Lower lobe of right lung (tissue), 2 donors: ENCODE results near the gene PHF21B. TPM values are rescaled to one million over a fixed set of nuclear protein-coding genes. Genes with fewer than 3 reads are reported as not detected.

Experiments
- ATAC-seq, 2 donors: fragments of 200-7000 bp; cut with Tn5 transposase; one replicate each; pipeline ENCODE4 v1.9.1; 2020 to 2022; ENCODE audit warnings: mild to moderate bottlenecking in 2 of 2, moderate library complexity in 2 of 2
- DNase-seq: peaks from one replicate; pipeline ENCODE4 v3.0.0-alpha.2; 2020
- H3K27ac ChIP-seq: fragments of 200-600 bp; one replicate; pipeline ENCODE4 v1.8.0; 2022
- H3K27me3 ChIP-seq: fragments of 200-600 bp; one replicate; pipeline ENCODE4 v1.8.0; 2022; ENCODE audit warnings: low read depth
- H3K36me3 ChIP-seq: fragments of 200-600 bp; one replicate; pipeline ENCODE4 v1.8.0; 2022; ENCODE audit warnings: mild to moderate bottlenecking
- H3K4me1 ChIP-seq: fragments of 200-600 bp; one replicate; pipeline ENCODE4 v1.8.0; 2022
- H3K4me3 ChIP-seq: fragments of 200-600 bp; one replicate; pipeline ENCODE4 v1.8.0; 2022; ENCODE audit warnings: mild to moderate bottlenecking
- H3K9me3 ChIP-seq: fragments of 200-600 bp; one replicate; pipeline ENCODE4 v1.8.0; 2022
- intact Hi-C: fragments of 100-400 bp; cut with DNase I; formaldehyde crosslinking; loops from one replicate; pipeline ENCODE4 v1.11.0; 2022
- total RNA-seq: library from RNA; stranded (reverse); fragmentation: NEBNext Ultra II Directional; extraction: Animal tissue kit (Norgen Biotek cat#: 25700); gene quantifications from one replicate; pipeline ENCODE4 v1.2.1, GENCODE V29; 2021
- TF ChIP-seq, protein P1 (sequence below): fragments of 200-600 bp; IDR thresholded peaks from one replicate; pipeline ENCODE4 v1.8.0; 2022; ENCODE audit warnings: antibody characterized with exemption, mild to moderate bottlenecking
- donor health status: DM: no; HTN: yes; CAD: no; lungs with severe emphysema.

PHF21B gene
- total RNA-seq, 1 donor from 2014 or later, result not detected

DNA sequence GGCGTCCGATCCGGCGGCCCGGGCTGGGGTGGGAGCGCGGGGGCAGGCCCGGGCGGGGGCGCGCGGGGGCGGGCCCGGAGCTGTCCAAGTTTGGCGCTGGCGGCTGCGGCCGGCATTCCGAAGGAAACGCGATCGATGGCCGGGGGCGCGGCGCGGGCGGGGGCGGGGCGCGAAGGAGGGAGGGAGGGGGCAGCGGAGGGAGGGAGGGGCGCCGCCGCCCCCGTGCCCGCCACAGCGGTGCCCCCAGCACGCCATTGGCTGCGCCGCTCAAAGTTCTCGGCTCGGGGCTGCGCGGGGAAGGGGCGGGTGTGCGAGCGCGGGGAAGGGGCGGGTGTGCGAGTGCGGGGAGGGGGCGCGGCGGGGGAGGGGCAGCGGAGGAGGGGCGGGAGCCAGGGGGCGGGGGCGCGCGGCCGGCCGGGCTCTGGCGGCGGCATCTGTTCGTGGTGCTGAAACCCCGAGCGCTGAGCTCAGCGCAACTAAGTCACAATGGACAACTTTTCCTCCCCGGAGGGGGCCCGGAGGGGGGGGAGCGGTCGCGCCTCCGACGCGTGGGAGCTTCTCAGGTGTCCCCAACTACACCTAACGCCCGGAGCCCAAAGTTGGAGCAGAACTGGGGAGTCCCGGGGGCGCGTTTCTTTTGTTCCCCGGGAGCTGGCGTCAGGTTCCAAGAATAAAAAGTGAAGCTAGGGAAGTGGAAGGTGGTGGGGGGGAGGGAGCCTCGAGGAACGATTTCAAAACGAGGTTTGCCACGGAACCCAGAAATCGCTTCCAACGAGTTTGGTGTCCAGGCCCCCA lies 2.2 kb downstream of the PHF21B start:
- H3K4me1 ChIP-seq, result peaks cover 27% of the 10 kb centered on the region
- H3K27me3 ChIP-seq, result peaks cover 85% of the 10 kb centered on the region
- no peak overlapping the region for H3K27ac ChIP-seq
- intact Hi-C loops, result no loop called here
- ATAC-seq (no peak), DNase-seq (no peak)
- no peaks in the 10 kb centered on the region for H3K36me3 ChIP-seq
- TF ChIP-seq, protein P1, sequence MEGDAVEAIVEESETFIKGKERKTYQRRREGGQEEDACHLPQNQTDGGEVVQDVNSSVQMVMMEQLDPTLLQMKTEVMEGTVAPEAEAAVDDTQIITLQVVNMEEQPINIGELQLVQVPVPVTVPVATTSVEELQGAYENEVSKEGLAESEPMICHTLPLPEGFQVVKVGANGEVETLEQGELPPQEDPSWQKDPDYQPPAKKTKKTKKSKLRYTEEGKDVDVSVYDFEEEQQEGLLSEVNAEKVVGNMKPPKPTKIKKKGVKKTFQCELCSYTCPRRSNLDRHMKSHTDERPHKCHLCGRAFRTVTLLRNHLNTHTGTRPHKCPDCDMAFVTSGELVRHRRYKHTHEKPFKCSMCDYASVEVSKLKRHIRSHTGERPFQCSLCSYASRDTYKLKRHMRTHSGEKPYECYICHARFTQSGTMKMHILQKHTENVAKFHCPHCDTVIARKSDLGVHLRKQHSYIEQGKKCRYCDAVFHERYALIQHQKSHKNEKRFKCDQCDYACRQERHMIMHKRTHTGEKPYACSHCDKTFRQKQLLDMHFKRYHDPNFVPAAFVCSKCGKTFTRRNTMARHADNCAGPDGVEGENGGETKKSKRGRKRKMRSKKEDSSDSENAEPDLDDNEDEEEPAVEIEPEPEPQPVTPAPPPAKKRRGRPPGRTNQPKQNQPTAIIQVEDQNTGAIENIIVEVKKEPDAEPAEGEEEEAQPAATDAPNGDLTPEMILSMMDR, result no peak
- H3K9me3 ChIP-seq, result no peaks in the 10 kb centered on the region
- H3K4me3 ChIP-seq, result peak overlapping the region; percentile 47

DNA sequence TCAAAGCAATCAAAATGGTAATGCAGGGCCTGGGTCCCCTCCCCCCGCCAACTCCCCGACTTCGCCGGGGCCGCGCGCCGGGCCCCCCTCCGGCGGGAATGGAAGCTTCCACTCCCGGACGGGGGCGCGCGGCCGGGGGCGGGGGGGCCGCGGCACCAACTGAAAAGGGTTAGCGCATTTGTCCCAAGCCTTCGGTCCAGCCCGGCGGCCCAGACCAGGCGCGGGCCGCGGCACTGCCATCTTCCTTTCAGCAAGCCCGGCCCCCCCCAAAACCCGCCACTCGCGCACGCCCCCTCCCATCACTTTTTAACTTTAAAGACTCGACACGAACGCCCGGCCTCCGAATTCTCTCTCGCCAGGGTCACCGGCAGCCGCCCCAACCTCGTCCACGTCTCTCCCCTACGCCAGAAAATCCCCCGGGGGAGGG lies 2.8 kb downstream of the PHF21B start:
- no peak for DNase-seq
- peaks cover 83% of the 10 kb centered on the region for H3K27me3 ChIP-seq

DNA sequence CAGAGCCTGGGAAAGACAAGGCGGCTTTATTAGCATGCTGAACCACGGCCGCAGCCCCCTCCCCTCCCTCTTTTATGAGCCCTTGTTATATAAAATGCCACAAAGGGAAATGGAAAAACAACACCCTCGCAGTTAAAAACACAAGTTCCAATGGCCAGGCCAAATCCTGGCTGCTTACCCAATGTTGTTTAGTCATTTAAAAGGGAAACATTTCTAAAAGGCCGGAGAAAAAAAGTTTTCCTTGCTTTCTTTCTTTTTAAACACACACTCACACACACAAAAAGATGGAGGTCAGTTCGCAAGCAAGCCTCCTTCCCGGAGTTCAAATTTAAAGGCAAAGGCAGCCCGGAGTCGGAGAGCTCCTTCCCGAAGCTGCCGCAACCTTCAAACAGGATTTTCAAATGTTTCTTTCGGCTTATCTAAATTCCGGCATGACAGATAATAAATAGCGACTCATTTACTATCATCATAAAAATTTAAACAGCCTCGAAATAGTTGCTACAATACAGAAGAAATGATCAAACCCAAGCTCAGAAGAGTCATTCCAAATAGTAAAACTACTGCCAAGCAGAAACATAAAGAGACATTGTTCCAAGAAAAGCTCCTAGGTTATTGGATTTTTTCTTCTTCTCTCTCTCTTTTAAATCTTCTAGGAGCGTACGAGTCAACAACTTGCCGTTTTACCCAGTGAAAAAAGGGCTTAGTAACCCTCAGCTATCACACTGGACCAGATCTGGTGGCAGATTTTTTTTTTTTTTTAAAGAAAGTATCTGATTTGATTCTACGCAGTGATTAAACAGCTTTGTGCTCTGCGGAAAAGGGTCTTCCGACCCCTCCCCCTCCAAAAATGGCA lies 3.5 kb downstream of the PHF21B start:
- TF ChIP-seq, protein P1, result no peak
- peak overlapping the region; percentile 47 for H3K4me3 ChIP-seq
- DNase-seq (no peak), ATAC-seq (no peak)
- no peaks in the 10 kb centered on the region for H3K9me3 ChIP-seq
- no peaks in the 10 kb centered on the region for H3K36me3 ChIP-seq
- H3K4me1 ChIP-seq, result peaks cover 27% of the 10 kb centered on the region
- peaks cover 77% of the 10 kb centered on the region for H3K27me3 ChIP-seq
- intact Hi-C loops, result no loop called here
- no peak overlapping the region for H3K27ac ChIP-seq

More for the DNA sequence above, 2.8 kb downstream of the PHF21B start:
- H3K9me3 ChIP-seq, result no peaks in the 10 kb centered on the region
- no peak for ATAC-seq
- intact Hi-C loops, result no loop called here
- no peak overlapping the region for H3K27ac ChIP-seq
- peak overlapping the region; percentile 47 for H3K4me3 ChIP-seq
- H3K36me3 ChIP-seq, result no peaks in the 10 kb centered on the region
- TF ChIP-seq, protein P1, result no peak
- peaks cover 27% of the 10 kb centered on the region for H3K4me1 ChIP-seq

DNA sequence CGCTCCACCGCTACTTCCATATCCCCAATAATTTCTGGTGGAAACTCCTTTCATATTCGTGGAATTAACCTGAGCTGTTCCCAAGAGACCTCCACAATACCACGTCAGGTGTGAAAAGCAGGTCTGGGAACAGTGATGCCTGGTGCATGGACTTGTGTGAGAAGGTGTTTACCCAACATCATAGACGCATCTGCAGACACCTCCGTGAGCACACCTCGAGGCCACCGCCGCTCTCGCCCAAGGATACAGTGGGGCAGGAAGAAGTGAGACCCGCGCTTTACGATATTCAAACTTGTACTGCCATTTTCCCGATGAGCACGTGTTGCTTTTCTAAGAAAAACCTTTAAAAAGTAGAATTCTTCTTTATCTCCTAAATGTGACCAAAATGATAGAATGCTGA lies 8.2 kb downstream of the PHF21B start:
- intact Hi-C loops, result no loop called here
- no peaks in the 10 kb centered on the region for H3K9me3 ChIP-seq
- H3K27me3 ChIP-seq, result peaks cover 51% of the 10 kb centered on the region
- ATAC-seq (no peak), DNase-seq (no peak)
- no peak overlapping the region for H3K27ac ChIP-seq
- peaks cover 7% of the 10 kb centered on the region for H3K4me1 ChIP-seq
- no peaks in the 10 kb centered on the region for H3K36me3 ChIP-seq
- TF ChIP-seq, protein P1, result no peak
- H3K4me3 ChIP-seq, result no peak overlapping the region

DNA sequence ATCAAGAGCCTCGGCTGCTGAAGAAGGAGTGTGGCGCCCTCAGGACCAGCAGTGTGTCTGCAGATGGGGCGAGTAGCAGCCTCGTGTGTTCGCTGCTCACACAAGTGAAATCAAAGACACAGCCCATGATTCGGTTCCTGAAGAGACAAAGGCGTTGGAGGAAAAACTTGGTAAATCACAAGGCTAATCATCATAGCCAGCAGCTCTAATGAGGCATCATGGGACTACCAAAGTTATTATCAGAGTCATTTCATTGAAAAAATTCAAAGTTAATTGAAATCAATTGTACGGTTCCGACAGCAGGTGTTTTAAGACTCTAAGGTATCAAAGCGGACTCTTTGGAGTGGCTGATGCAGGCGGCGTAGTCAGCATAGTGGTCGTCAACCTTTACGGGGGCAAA lies 9.5 kb downstream of the PHF21B start:
- TF ChIP-seq, protein P1, result no peak
- H3K27me3 ChIP-seq, result peaks cover 39% of the 10 kb centered on the region

More for the DNA sequence above, 9.5 kb downstream of the PHF21B start:
- ATAC-seq (no peak), DNase-seq (no peak)
- no peak overlapping the region for H3K27ac ChIP-seq
- no peak overlapping the region for H3K4me3 ChIP-seq
- H3K9me3 ChIP-seq, result no peaks in the 10 kb centered on the region
- H3K36me3 ChIP-seq, result no peaks in the 10 kb centered on the region
- intact Hi-C loops, result no loop called here
- no peaks in the 10 kb centered on the region for H3K4me1 ChIP-seq
